Mesenchymal stem cell (in vitro differentiated cells and primary cell): ENCODE results near the gene TTC27.

Experiments
- DNase-seq: peaks from one replicate; pipeline ENCODE4 v3.0.0-alpha.2; 2013
- H2AFZ ChIP-seq: one replicate; pipeline ENCODE4 v1.6.1; 2013; ENCODE audit warnings: low read depth, mild to moderate bottlenecking, control low read depth, inconsistent platforms, low read length, moderate library complexity
- H2AK5ac ChIP-seq: 2 replicates; pipeline ENCODE4 v1.6.1; 2013; ENCODE audit warnings: low read length, moderate library complexity, mild to moderate bottlenecking, inconsistent platforms; ENCODE audit not compliant: severe bottlenecking
- H2BK120ac ChIP-seq: one replicate; pipeline ENCODE4 v1.6.1; 2013; ENCODE audit warnings: low read depth, mild to moderate bottlenecking, inconsistent platforms, low read length, moderate library complexity
- H2BK12ac ChIP-seq, 2 experiments: one replicate each; pipeline ENCODE4 v1.6.1; 2013; ENCODE audit warnings: inconsistent platforms in 2 of 2, low read length in 2 of 2, mild to moderate bottlenecking in 2 of 2, moderate library complexity in 2 of 2, control low read depth in 1 of 2
- H2BK15ac ChIP-seq: one replicate; pipeline ENCODE4 v1.6.1; 2013; ENCODE audit warnings: mild to moderate bottlenecking, low read depth, inconsistent platforms; ENCODE audit not compliant: poor library complexity, severe bottlenecking
- H2BK5ac ChIP-seq: 2 replicates; pipeline ENCODE4 v1.6.1; 2013; ENCODE audit warnings: low read depth, mild to moderate bottlenecking, low read length, control low read depth, inconsistent platforms; ENCODE audit not compliant: poor library complexity, severe bottlenecking
- H3K14ac ChIP-seq, 2 experiments: one replicate each; pipeline ENCODE4 v1.6.1; 2013; ENCODE audit warnings: inconsistent platforms in 2 of 2, low read length in 2 of 2, control low read depth in 1 of 2, mild to moderate bottlenecking in 1 of 2, moderate library complexity in 1 of 2
- H3K18ac ChIP-seq, 2 experiments: one replicate each; pipeline ENCODE4 v1.6.1; 2013; ENCODE audit warnings: inconsistent platforms in 2 of 2, low read length in 2 of 2, control low read depth in 1 of 2, low read depth in 1 of 2, mild to moderate bottlenecking in 1 of 2
- H3K23ac ChIP-seq, 2 experiments: one replicate each; pipeline ENCODE4 v1.6.1; 2013; ENCODE audit warnings: inconsistent platforms in 2 of 2, low read length in 2 of 2, mild to moderate bottlenecking in 2 of 2, moderate library complexity in 2 of 2, control low read depth in 1 of 2
- H3K27ac ChIP-seq: 2 replicates; pipeline ENCODE4 v1.5.1; 2013; ENCODE audit warnings: mild to moderate bottlenecking, moderate library complexity, low read length, control low read depth, inconsistent platforms; ENCODE audit not compliant: poor library complexity, severe bottlenecking
- H3K27me3 ChIP-seq, 2 experiments: 2 replicates each; pipeline versions ENCODE4 v1.6.1 to v1.7.0; 2013; ENCODE audit warnings: low read length in 2 of 2, mild to moderate bottlenecking in 2 of 2, moderate library complexity in 2 of 2, control low read depth in 1 of 2, inconsistent platforms in 1 of 2; ENCODE audit not compliant: control insufficient read depth in 1 of 2, insufficient read depth in 1 of 2
- H3K36me3 ChIP-seq, 2 experiments: 2 replicates each; pipeline versions ENCODE4 v1.6.1 to v1.7.0; 2013; ENCODE audit warnings: low read length in 2 of 2, control low read depth in 1 of 2, inconsistent platforms in 1 of 2, low read depth in 1 of 2, mild to moderate bottlenecking in 1 of 2; ENCODE audit not compliant: insufficient read depth in 2 of 2, control insufficient read depth in 1 of 2
- H3K4ac ChIP-seq, 2 experiments: one replicate each; pipeline ENCODE4 v1.6.1; 2013; ENCODE audit warnings: inconsistent platforms in 2 of 2, low read length in 2 of 2, mild to moderate bottlenecking in 2 of 2, moderate library complexity in 2 of 2, control low read depth in 1 of 2, low read depth in 1 of 2
- H3K4me1 ChIP-seq: 2 replicates; pipeline ENCODE4 v1.6.1; 2013; ENCODE audit warnings: low read depth, low read length, control low read depth; ENCODE audit not compliant: control insufficient read depth, insufficient read depth
- H3K4me2 ChIP-seq: 2 replicates; pipeline ENCODE4 v1.6.1; 2013; ENCODE audit warnings: low read length, mild to moderate bottlenecking, inconsistent platforms; ENCODE audit not compliant: poor library complexity, severe bottlenecking
- H3K4me3 ChIP-seq, 2 experiments: 2 replicates each; pipeline versions ENCODE4 v1.5.1 to v1.7.0; 2013; ENCODE audit warnings: low read length in 2 of 2, mild to moderate bottlenecking in 2 of 2, control low read depth in 1 of 2, low read depth in 1 of 2; ENCODE audit not compliant: insufficient read depth in 1 of 2
- H3K79me1 ChIP-seq: replicated peaks from 2 replicates; pipeline ENCODE4 v1.6.1; 2013; ENCODE audit warnings: mild to moderate bottlenecking, control low read depth, low read length, inconsistent platforms; ENCODE audit not compliant: poor library complexity, severe bottlenecking
- H3K9ac ChIP-seq: 2 replicates; pipeline ENCODE4 v1.7.0; 2013; ENCODE audit warnings: mild to moderate bottlenecking, low read length, moderate library complexity
- H3K9me3 ChIP-seq: 2 replicates; pipeline ENCODE4 v1.7.0; 2013; ENCODE audit warnings: mild to moderate bottlenecking, low read length; ENCODE audit not compliant: control insufficient read depth
- H4K8ac ChIP-seq: one replicate; pipeline ENCODE4 v1.6.1; 2013; ENCODE audit warnings: inconsistent platforms, mild to moderate bottlenecking, low read length, moderate library complexity
- H4K91ac ChIP-seq: one replicate; pipeline ENCODE4 v1.6.1; 2013; ENCODE audit warnings: mild to moderate bottlenecking, low read length, inconsistent platforms
- WGBS: methylation state at CpG from one replicate; pipeline ENCODE4 v1.1.7; 2013; ENCODE audit warnings: mixed read lengths; 5-methylcytosine and 5-hydroxymethylcytosine counted together

Gene TTC27

GRCh38 chr2:32712870-32713269, 85.0 kb downstream of the TTC27 start:
- Histone ChIP-seq H3K9ac (no peak overlapping the region), H2BK120ac (no peak overlapping the region), H4K91ac (no peak overlapping the region), H3K23ac (no peak overlapping the region), H2BK5ac (no peak overlapping the region), H3K4me1 (no peaks in the 10 kb centered on the region), H2BK12ac (no peak overlapping the region), H3K4ac (no peak overlapping the region), H3K4me2 (no peak overlapping the region), H3K9me3 (no peaks in the 10 kb centered on the region), H3K14ac (no peak overlapping the region), H3K4me3 (no peak overlapping the region), H3K79me1 (peaks cover 2% of the 10 kb centered on the region), H3K27ac (no peak overlapping the region), H3K36me3 (no peaks in the 10 kb centered on the region), H4K8ac (no peak overlapping the region), H2BK15ac (no peak overlapping the region), H2AK5ac (no peak overlapping the region), H2AFZ (no peak overlapping the region), H3K18ac (no peak overlapping the region), H3K27me3 (no peaks in the 10 kb centered on the region)
- DNase-seq = no peak
- WGBS = 100% methylated on average over 2 of the region's 2 CpGs

- H2BK5ac ChIP-seq = no peak overlapping the region
- H4K91ac ChIP-seq = no peak overlapping the region
- DNase-seq = no peak
- no peak overlapping the region for H2AK5ac ChIP-seq
- no peak overlapping the region for H2BK15ac ChIP-seq
- no peak overlapping the region for H3K23ac ChIP-seq
- H3K14ac ChIP-seq = no peak overlapping the region
- H4K8ac ChIP-seq = no peak overlapping the region
- H3K4ac ChIP-seq = no peak overlapping the region
- peaks cover 5% of the 10 kb centered on the region for H3K79me1 ChIP-seq
- H3K18ac ChIP-seq = no peak overlapping the region
- no peak overlapping the region for H2AFZ ChIP-seq
- H3K9me3 ChIP-seq = no peaks in the 10 kb centered on the region
- no peak overlapping the region for H3K9ac ChIP-seq
- H3K4me1 ChIP-seq = no peaks in the 10 kb centered on the region
- no peak overlapping the region for H3K27ac ChIP-seq
- H2BK120ac ChIP-seq = no peak overlapping the region
- H2BK12ac ChIP-seq = no peak overlapping the region
- no peaks in the 10 kb centered on the region for H3K36me3 ChIP-seq
- no CpG with 5 or more reads among the region's 1 CpG for WGBS
- H3K27me3 ChIP-seq = no peaks in the 10 kb centered on the region
- no peak overlapping the region for H3K4me2 ChIP-seq
- no peak overlapping the region for H3K4me3 ChIP-seq
Observed at GRCh38 chr2:32714521-32714920, 86.7 kb downstream of the TTC27 start.

GRCh38 chr2:32715391-32715841, 87.6 kb downstream of the TTC27 start:
- H3K9ac ChIP-seq = no peak overlapping the region
- H2AK5ac ChIP-seq = no peak overlapping the region
- peaks cover 7% of the 10 kb centered on the region for H3K79me1 ChIP-seq
- no peak overlapping the region for H3K14ac ChIP-seq
- 95% methylated on average over 4 of the region's 4 CpGs for WGBS
- H2BK12ac ChIP-seq = no peak overlapping the region
- no peaks in the 10 kb centered on the region for H3K27me3 ChIP-seq
- no peak overlapping the region for H2AFZ ChIP-seq
- H3K4me1 ChIP-seq = no peaks in the 10 kb centered on the region
- no peak overlapping the region for H3K4me2 ChIP-seq
- H4K8ac ChIP-seq = no peak overlapping the region
- H4K91ac ChIP-seq = no peak overlapping the region
- no peaks in the 10 kb centered on the region for H3K9me3 ChIP-seq
- H2BK120ac ChIP-seq = no peak overlapping the region
- H2BK5ac ChIP-seq = no peak overlapping the region
- H3K27ac ChIP-seq = no peak overlapping the region
- DNase-seq = no peak
- no peak overlapping the region for H3K23ac ChIP-seq
- H3K36me3 ChIP-seq = no peaks in the 10 kb centered on the region
- no peak overlapping the region for H3K4ac ChIP-seq
- H3K4me3 ChIP-seq = no peak overlapping the region
- H2BK15ac ChIP-seq = no peak overlapping the region
- H3K18ac ChIP-seq = no peak overlapping the region

- H3K14ac ChIP-seq = no peak overlapping the region
- no peak overlapping the region for H2AK5ac ChIP-seq
- H3K4me3 ChIP-seq = no peak overlapping the region
- no peaks in the 10 kb centered on the region for H3K27me3 ChIP-seq
- WGBS = 91% methylated on average over 1 of the region's 1 CpG
- H2BK15ac ChIP-seq = no peak overlapping the region
- no peaks in the 10 kb centered on the region for H3K9me3 ChIP-seq
- H3K4ac ChIP-seq = no peak overlapping the region
- no peaks in the 10 kb centered on the region for H3K4me1 ChIP-seq
- H3K23ac ChIP-seq = no peak overlapping the region
- H2BK5ac ChIP-seq = no peak overlapping the region
- no peak overlapping the region for H4K91ac ChIP-seq
- no peak overlapping the region for H4K8ac ChIP-seq
- no peak overlapping the region for H2BK12ac ChIP-seq
- H2AFZ ChIP-seq = no peak overlapping the region
- peak; percentile 27 for DNase-seq
- no peak overlapping the region for H3K4me2 ChIP-seq
- no peak overlapping the region for H2BK120ac ChIP-seq
- no peak overlapping the region for H3K9ac ChIP-seq
- peaks cover 7% of the 10 kb centered on the region for H3K79me1 ChIP-seq
- H3K36me3 ChIP-seq = no peaks in the 10 kb centered on the region
- no peak overlapping the region for H3K27ac ChIP-seq
- no peak overlapping the region for H3K18ac ChIP-seq
Observed at GRCh38 chr2:32715981-32716380, 88.1 kb downstream of the TTC27 start.
